ENCODE data around the gene LDB2. TPM values are rescaled to one million over a fixed set of nuclear protein-coding genes. Genes with fewer than 3 reads are reported as not detected.

The LDB2 gene
- total RNA-seq, 1 experiment from 2014 or later = 8.0 TPM

- Histone ChIP-seq H3K4me1 (replicated peaks) (peaks cover 10% of the 10 kb centered on the region), H3K27ac (no peak overlapping the region), H3K4me3 (no peak overlapping the region), H3K9me3 (replicated peaks) (no peaks in the 10 kb centered on the region), H3K36me3 (no peaks in the 10 kb centered on the region), H3K27me3 (replicated peaks) (no peaks in the 10 kb centered on the region)
- DNase-seq (ENCODE audit: low read depth in 1 of 2, low spot score in 2 of 2) = no peak
Observed at GRCh38 chr4:16867827-16868226, 30.6 kb downstream of the LDB2 start.

- no peaks in the 10 kb centered on the region for H3K36me3 ChIP-seq
- H3K27me3 ChIP-seq (replicated peaks) = no peaks in the 10 kb centered on the region
- H3K27ac ChIP-seq = no peak overlapping the region
- peaks cover 10% of the 10 kb centered on the region for H3K4me1 ChIP-seq (replicated peaks)
- no peaks in the 10 kb centered on the region for H3K9me3 ChIP-seq (replicated peaks)
- DNase-seq (ENCODE audit: low read depth in 1 of 2, low spot score in 2 of 2) = no peak
- no peak overlapping the region for H3K4me3 ChIP-seq
Observed at GRCh38 chr4:16866974-16867373, 31.5 kb downstream of the LDB2 start.

GRCh38 chr4:16865897-16866283, 32.6 kb downstream of the LDB2 start:
- Histone ChIP-seq H3K9me3 (replicated peaks) (no peaks in the 10 kb centered on the region), H3K4me1 (replicated peaks) (peaks cover 12% of the 10 kb centered on the region), H3K27me3 (replicated peaks) (no peaks in the 10 kb centered on the region), H3K27ac (no peak overlapping the region), H3K36me3 (no peaks in the 10 kb centered on the region), H3K4me3 (no peak overlapping the region)
- DNase-seq (ENCODE audit: low read depth in 1 of 2, low spot score in 2 of 2) = no peak

DNA sequence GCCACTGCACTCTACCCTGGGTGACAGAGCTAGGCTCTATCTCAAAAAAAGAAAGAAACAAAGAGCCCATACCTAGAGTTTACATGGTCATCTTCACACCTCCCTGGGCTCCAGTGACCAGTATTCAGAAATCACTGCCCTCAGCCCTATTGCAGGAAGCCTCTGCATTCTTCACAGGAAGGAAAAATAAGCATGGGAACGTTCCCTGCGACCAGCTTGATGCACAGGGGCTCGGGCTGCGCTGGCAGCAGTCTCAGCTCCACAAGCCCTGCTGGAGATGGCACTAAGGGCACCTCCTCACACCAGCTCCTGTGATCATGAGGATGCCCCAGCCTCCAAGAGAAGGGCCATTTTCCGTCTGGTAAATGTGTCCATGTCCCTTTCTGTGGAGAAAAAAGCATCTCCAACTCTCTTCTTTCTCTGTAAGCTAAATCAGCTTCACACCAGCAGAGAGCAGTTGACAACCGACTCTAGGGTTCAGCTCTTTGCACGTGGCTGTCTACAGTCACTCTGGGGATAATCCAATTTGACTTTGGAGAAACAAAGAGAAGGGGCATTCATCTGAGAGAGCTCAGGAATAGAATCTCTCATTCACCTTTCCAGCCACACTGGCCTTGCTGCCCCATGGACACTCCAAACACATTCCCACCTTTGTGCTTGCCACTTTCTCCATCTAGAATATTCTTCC, 33.1 kb downstream of the LDB2 start:
- H3K36me3 ChIP-seq = no peaks in the 10 kb centered on the region
- DNase-seq (ENCODE audit: low read depth in 1 of 2, low spot score in 2 of 2) = no peak
- H3K9me3 ChIP-seq (replicated peaks) = no peaks in the 10 kb centered on the region
- H3K27ac ChIP-seq = no peak overlapping the region
- no peak overlapping the region for H3K4me3 ChIP-seq
- H3K27me3 ChIP-seq (replicated peaks) = no peaks in the 10 kb centered on the region
- H3K4me1 ChIP-seq (replicated peaks) = peaks cover 18% of the 10 kb centered on the region

GRCh38 chr4:16864199-16864598, 34.2 kb downstream of the LDB2 start:
- peak overlapping the region; percentile 2; the same call in 1 of the 2 replicates for H3K27ac ChIP-seq
- peak in 1 of 2 experiments; percentile 39 for DNase-seq (ENCODE audit: low read depth in 1 of 2, low spot score in 2 of 2)

DNA sequence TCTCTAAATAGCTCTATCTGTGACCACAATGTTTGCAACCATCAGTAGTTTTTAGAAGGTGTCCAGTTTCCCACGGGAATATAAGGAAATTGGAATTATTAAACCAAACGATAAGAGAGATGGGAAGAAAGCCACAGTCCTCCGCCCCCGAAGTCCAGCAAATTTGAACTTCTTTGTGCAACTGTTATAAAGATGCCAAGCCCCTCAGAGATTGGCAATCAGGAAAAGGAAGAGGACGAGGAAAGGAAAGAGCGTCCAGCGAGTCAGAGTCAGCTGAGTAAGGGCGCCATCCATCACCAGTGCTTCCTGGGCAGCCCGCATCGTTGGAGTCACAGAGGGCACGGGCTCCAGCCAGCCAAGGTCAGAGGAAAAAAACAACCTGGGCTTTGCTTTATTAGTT, 35.7 kb downstream of the LDB2 start:
- H3K9me3 ChIP-seq (replicated peaks) = no peaks in the 10 kb centered on the region
- DNase-seq (ENCODE audit: low read depth in 1 of 2, low spot score in 2 of 2) = no peak
- no peaks in the 10 kb centered on the region for H3K36me3 ChIP-seq
- no peak overlapping the region for H3K4me3 ChIP-seq
- no peak overlapping the region for H3K27ac ChIP-seq
- peaks cover 44% of the 10 kb centered on the region for H3K4me1 ChIP-seq (replicated peaks)
- no peaks in the 10 kb centered on the region for H3K27me3 ChIP-seq (replicated peaks)

More at GRCh38 chr4:16864199-16864598, 34.2 kb downstream of the LDB2 start:
- H3K36me3 ChIP-seq = no peaks in the 10 kb centered on the region
- peaks cover 29% of the 10 kb centered on the region for H3K4me1 ChIP-seq (replicated peaks)
- no peak overlapping the region for H3K4me3 ChIP-seq
- no peaks in the 10 kb centered on the region for H3K9me3 ChIP-seq (replicated peaks)
- H3K27me3 ChIP-seq (replicated peaks) = no peaks in the 10 kb centered on the region

GRCh38 chr4:16860516-16860915, 37.9 kb downstream of the LDB2 start:
- Histone ChIP-seq H3K27ac (no peak overlapping the region; the same call in 1 of the 2 replicates), H3K36me3 (no peaks in the 10 kb centered on the region), H3K4me3 (no peak overlapping the region), H3K4me1 (replicated peaks) (peaks cover 49% of the 10 kb centered on the region), H3K27me3 (replicated peaks) (no peaks in the 10 kb centered on the region), H3K9me3 (replicated peaks) (no peaks in the 10 kb centered on the region)
- peak in 1 of 2 experiments; percentile 58 for DNase-seq (ENCODE audit: low read depth in 1 of 2, low spot score in 2 of 2)

- no peaks in the 10 kb centered on the region for H3K36me3 ChIP-seq
- no peak for DNase-seq (ENCODE audit: low read depth in 1 of 2, low spot score in 2 of 2)
- peak overlapping the region; percentile 36; the same call in 1 of the 2 replicates for H3K27ac ChIP-seq
Observed at GRCh38 chr4:16859031-16859430, 39.4 kb downstream of the LDB2 start.

GRCh38 chr4:16858275-16858752, 40.1 kb downstream of the LDB2 start:
- Histone ChIP-seq H3K9me3 (replicated peaks) (no peaks in the 10 kb centered on the region), H3K4me3 (no peak overlapping the region), H3K4me1 (replicated peaks) (peaks cover 39% of the 10 kb centered on the region), H3K27ac (peak overlapping the region; percentile 36), H3K36me3 (no peaks in the 10 kb centered on the region), H3K27me3 (replicated peaks) (no peaks in the 10 kb centered on the region)
- peak; percentile 87 to 92 for DNase-seq (ENCODE audit: low read depth in 1 of 2, low spot score in 2 of 2)

More at GRCh38 chr4:16859031-16859430, 39.4 kb downstream of the LDB2 start:
- H3K4me3 ChIP-seq = no peak overlapping the region
- H3K4me1 ChIP-seq (replicated peaks) = peaks cover 43% of the 10 kb centered on the region
- no peaks in the 10 kb centered on the region for H3K27me3 ChIP-seq (replicated peaks)
- H3K9me3 ChIP-seq (replicated peaks) = no peaks in the 10 kb centered on the region

DNA sequence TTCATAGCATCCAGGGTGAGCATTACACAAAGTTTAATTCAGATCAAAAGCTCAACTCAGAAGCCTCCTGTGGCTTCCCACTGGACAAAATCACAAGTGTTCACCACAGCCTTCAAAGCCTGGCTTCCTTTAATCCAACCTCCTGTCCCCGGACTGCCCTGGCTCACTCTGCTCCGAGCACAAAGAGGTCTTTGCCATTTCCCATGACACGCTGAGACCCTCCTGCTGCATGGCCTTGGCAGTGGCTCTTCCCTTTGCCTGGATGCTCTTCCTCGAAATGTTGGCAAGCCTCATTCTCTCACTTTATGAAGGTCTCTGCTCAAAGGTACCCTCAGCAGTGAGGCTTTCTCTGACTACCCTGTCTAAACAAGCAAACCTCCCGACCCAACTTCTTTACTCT, 41.0 kb downstream of the LDB2 start:
- Histone ChIP-seq H3K27ac (peak overlapping the region; percentile 36), H3K4me3 (no peak overlapping the region), H3K9me3 (replicated peaks) (no peaks in the 10 kb centered on the region), H3K4me1 (replicated peaks) (peaks cover 39% of the 10 kb centered on the region), H3K27me3 (replicated peaks) (no peaks in the 10 kb centered on the region), H3K36me3 (no peaks in the 10 kb centered on the region)
- DNase-seq (ENCODE audit: low read depth in 1 of 2, low spot score in 2 of 2) = no peak

DNA sequence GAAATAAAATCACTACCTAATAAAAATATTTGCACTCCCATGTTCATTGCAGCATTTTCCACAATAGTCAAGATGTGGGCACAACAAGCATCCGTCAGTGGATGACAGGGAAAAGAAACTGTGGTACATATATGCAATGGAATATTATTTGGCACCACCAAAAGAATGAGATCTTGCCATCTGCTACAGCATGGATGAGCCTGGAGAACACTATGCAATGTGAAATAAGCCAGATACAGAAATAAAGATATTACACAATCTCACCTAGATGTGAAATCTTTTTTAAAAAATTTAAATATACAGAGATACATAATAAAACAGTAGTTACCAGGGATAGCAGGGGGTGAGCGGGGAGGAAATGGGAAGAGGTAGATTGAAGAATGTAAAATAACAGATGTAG, 44.8 kb downstream of the LDB2 start:
- DNase-seq (ENCODE audit: low read depth in 1 of 2, low spot score in 2 of 2) = no peak
- Histone ChIP-seq H3K27me3 (replicated peaks) (no peaks in the 10 kb centered on the region), H3K36me3 (no peaks in the 10 kb centered on the region), H3K4me3 (no peak overlapping the region), H3K27ac (no peak overlapping the region), H3K9me3 (replicated peaks) (0 out of 2 replicates have a peak, but pooled peaks cover 3% of the 10 kb centered on the region), H3K4me1 (replicated peaks) (peaks cover 14% of the 10 kb centered on the region)

- Histone ChIP-seq H3K4me3 (no peak overlapping the region), H3K36me3 (no peaks in the 10 kb centered on the region), H3K4me1 (replicated peaks) (peaks cover 4% of the 10 kb centered on the region), H3K27ac (no peak overlapping the region), H3K27me3 (replicated peaks) (no peaks in the 10 kb centered on the region), H3K9me3 (replicated peaks) (0 out of 2 replicates have a peak, but pooled peaks cover 3% of the 10 kb centered on the region)
- no peak for DNase-seq (ENCODE audit: low read depth in 1 of 2, low spot score in 2 of 2)
Observed at GRCh38 chr4:16852644-16853043, 45.8 kb downstream of the LDB2 start.

- H3K9me3 ChIP-seq (replicated peaks) = 0 out of 2 replicates have a peak, but pooled peaks cover 3% of the 10 kb centered on the region
- H3K27ac ChIP-seq = no peak overlapping the region
- DNase-seq (ENCODE audit: low read depth in 1 of 2, low spot score in 2 of 2) = no peak
- H3K27me3 ChIP-seq (replicated peaks) = no peaks in the 10 kb centered on the region
- H3K4me3 ChIP-seq = no peak overlapping the region
- H3K36me3 ChIP-seq = no peaks in the 10 kb centered on the region
- H3K4me1 ChIP-seq (replicated peaks) = peaks cover under 1% of the 10 kb centered on the region
Observed at GRCh38 chr4:16852228-16852627, 46.2 kb downstream of the LDB2 start.

DNA sequence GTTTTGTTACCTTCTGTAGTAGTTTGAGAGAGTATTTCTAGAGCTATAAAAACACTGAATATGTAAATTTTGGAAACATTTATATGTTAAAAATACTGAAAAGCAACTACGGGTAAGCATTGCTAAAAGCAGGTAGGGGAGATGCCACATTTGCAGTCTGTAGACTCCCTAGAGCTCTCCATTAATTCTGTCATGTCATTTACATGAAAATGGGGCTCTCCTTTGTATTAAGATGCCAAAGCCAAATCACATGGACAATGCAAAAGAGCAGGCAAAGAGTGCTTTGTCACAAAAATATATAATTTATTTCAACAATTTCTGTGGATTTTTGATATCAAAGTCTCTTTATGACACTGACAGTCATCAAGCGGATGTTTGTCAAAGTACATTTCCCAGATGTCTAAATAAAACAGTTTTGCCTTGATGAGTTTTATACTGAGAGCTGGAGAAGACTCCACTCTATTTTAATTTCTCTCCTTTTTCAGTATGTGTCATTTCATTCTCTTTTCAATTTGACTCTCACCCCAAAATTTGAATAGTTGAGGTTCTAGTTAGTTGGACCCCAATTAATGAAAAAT, 51.8 kb downstream of the LDB2 start:
- Histone ChIP-seq H3K36me3 (no peaks in the 10 kb centered on the region), H3K27ac (no peak overlapping the region), H3K9me3 (replicated peaks) (0 out of 2 replicates have a peak, but pooled peaks cover 3% of the 10 kb centered on the region), H3K27me3 (replicated peaks) (no peaks in the 10 kb centered on the region), H3K4me3 (no peak overlapping the region), H3K4me1 (replicated peaks) (peaks cover 11% of the 10 kb centered on the region)
- DNase-seq (ENCODE audit: low read depth in 1 of 2, low spot score in 2 of 2) = no peak

Measured in SJSA1 (cell line).